Activated T-cell treated with anti-CD3 and anti-CD28 coated beads, Interleukin-2, amount 50 U/mL, for 72 hours (primary cell): ENCODE measurements around the gene DSCAML1. TPM values are rescaled to one million over a fixed set of nuclear protein-coding genes. Genes with fewer than 3 reads are reported as not detected.

Experiments used
- ATAC-seq, 2 donors: fragments of 150-1000 bp; cut with Tn5 transposase; replicated peaks in 1 of 2; 2 replicates each; pipeline ENCODE4 v1.10.0; 2021; ENCODE audit warnings: moderate library complexity in 2 of 2, mild to moderate bottlenecking in 1 of 2
- DNase-seq, 2 donors: peaks; one replicate each; pipeline ENCODE4 v3.0.0; 2021 to 2022; ENCODE audit warnings: mixed read lengths in 1 of 2
- H3K27ac Mint-ChIP-seq: one replicate; pipeline ENCODE4 v1.8.0; 2022; ENCODE audit warnings: mild to moderate bottlenecking, moderate library complexity, mixed read lengths
- H3K27me3 Mint-ChIP-seq: one replicate; pipeline ENCODE4 v1.8.0; 2022; ENCODE audit warnings: low read depth, mixed read lengths
- H3K36me3 Mint-ChIP-seq, 2 donors: one replicate each; pipeline ENCODE4 v1.8.0; 2022; ENCODE audit warnings: mixed read lengths in 2 of 2, mild to moderate bottlenecking in 1 of 2; ENCODE audit not compliant: insufficient read depth in 2 of 2
- H3K4me1 Mint-ChIP-seq: one replicate; pipeline ENCODE4 v1.8.0; 2022; ENCODE audit warnings: low read depth, mixed read lengths
- H3K4me3 Mint-ChIP-seq, 2 donors: one replicate each; pipeline ENCODE4 v1.8.0; 2022; ENCODE audit warnings: mild to moderate bottlenecking in 2 of 2, mixed read lengths in 2 of 2, moderate library complexity in 2 of 2
- H3K9me3 Mint-ChIP-seq, 2 donors: one replicate each; pipeline ENCODE4 v1.8.0; 2022; ENCODE audit warnings: mixed read lengths in 2 of 2
- total RNA-seq, 2 donors: library from RNA; stranded (reverse); gene quantifications; one replicate each; pipeline ENCODE4 v1.2.3, GENCODE V29; 2022

DSCAML1 gene
- total RNA-seq, 2 donors from 2014 or later: 1.5 to 2.5 TPM

DNA sequence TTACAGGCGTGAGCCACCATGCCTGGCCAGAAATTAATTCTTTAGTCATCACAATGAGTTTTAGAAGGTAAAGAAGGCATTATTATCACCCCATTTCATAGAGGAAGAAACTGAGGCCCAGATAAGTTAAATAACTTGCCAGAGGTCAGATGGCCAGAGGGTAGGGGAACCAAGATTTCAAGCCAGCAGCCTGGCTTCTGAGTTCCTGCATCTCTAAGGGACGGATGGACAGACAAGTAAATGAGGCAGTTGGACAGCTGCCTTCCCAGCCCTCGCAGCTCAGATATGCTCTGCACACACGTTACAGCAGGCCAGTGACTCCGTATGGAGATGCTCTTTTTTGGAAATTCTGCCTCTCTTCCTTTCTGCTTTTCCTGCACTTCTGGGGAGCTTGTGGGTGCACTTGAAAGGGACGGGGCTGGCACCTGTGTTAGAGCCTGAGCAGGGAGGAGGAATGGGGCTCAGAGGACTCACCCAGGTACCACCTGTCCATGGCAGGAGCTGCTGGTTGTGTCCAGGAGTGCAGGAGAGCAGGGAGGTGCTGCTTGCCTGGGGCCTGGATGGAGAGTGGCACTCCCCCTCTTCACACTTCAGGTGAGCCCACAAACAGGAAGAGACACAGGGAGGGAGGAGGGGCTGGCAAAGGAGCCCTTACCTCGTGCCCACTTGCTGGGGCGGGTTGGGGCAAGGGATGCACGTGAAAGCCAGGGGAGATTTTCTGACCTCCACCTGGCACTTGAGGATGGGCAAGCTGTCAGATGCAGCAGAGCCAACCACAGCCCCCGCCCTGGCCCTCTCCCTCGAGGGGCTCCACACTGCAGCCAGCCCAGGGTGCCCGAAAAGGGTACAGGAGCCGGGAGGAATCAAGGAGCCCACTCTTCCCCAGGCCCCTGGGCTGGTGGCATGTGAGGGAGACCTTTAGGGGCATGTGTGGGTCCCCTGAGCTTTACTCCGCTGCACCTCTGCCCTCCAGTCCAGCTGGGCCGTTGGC, 30.8 kb upstream of the DSCAML1 start:
- no peaks in the 10 kb centered on the region for H3K9me3 Mint-ChIP-seq
- no peak overlapping the region for H3K27ac Mint-ChIP-seq
- H3K4me1 Mint-ChIP-seq: peaks cover 73% of the 10 kb centered on the region
- ATAC-seq (peak; percentile 0 to 1), DNase-seq (no peak)
- peak overlapping the region; percentile 66 to 72 for H3K4me3 Mint-ChIP-seq
- no peaks in the 10 kb centered on the region for H3K27me3 Mint-ChIP-seq
- H3K36me3 Mint-ChIP-seq: no peaks in the 10 kb centered on the region

DNA sequence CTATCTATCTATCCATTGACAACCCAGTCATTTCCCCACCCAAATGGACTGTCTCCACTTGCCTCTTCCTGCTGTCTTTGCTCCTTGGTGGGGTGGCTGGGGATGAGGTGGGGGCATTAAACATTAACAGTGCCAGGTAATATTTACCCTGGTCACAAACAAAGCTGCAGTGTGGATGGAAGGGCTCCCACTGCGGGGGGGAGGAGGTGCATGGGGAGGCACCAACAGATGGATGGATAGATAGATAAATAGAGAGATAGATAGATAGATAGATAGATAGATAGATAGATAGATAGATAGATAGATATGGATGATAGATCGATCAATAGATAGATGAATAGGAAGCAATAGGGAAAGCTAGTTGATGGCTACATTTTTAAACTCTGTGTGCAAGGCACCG, 29.8 kb upstream of the DSCAML1 start:
- Mint-ChIP-seq H3K36me3 (no peaks in the 10 kb centered on the region), H3K4me1 (peaks cover 83% of the 10 kb centered on the region), H3K27me3 (no peaks in the 10 kb centered on the region), H3K9me3 (no peaks in the 10 kb centered on the region), H3K4me3 (no peak overlapping the region), H3K27ac (no peak overlapping the region)
- DNase-seq: no peak
- no peak for ATAC-seq

DNA sequence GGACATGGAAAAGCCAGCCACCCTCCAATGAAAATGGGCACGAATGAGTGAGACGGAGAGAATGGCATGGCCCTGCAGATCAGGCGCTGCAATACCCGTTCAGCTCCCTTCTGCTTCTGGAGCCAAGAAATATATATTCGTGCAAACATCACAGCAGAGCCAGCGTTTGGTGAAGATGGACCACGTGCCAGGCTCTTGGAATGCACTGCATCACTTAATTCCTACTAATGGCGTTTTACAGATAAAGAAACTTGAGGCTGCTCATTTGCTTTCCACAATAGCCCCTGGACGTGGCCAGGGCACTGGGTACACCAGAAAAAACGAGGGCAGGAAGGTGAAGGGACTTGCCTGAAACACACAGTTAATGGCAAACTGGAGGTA, 29.2 kb upstream of the DSCAML1 start:
- Mint-ChIP-seq H3K4me3 (no peak overlapping the region), H3K27me3 (no peaks in the 10 kb centered on the region), H3K27ac (no peak overlapping the region), H3K36me3 (no peaks in the 10 kb centered on the region), H3K9me3 (no peaks in the 10 kb centered on the region), H3K4me1 (peaks cover 86% of the 10 kb centered on the region)
- DNase-seq (no peak), ATAC-seq (no peak)

DNA sequence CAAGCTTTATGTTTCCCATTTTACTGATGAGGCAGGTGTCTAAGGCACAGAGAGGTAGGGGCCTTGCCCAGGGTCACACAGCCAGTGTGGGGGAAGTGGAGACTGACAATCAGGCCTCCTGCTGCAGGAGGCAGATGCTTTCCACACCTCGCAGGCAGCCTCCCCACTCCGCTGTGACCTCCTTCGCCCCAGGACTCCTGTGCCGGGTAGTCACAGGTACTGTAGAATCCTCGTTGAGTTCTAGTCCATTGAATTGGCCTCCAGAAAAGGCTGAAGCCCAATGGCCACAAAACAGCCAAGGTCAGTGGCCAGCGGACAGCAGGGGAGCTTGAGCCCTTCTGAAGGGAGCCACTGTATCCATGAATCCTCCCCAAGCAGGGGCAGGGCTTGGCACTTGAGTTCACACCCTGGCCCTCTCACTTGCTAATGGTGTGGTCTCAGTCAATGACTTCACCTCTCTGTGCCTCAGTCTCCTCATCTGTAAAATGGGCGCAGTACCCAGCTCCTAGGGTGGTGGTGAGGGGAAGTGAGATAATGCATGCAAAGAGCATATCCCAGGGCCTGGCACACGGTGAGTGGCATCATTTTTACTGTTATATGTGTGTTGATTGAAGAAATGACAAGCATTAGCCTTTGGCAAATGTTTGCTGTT, 28.6 kb upstream of the DSCAML1 start:
- ATAC-seq (no peak), DNase-seq (no peak)
- Mint-ChIP-seq H3K4me1 (peaks cover 81% of the 10 kb centered on the region), H3K36me3 (no peaks in the 10 kb centered on the region), H3K27ac (no peak overlapping the region), H3K9me3 (no peaks in the 10 kb centered on the region), H3K27me3 (no peaks in the 10 kb centered on the region), H3K4me3 (no peak overlapping the region)

DNA sequence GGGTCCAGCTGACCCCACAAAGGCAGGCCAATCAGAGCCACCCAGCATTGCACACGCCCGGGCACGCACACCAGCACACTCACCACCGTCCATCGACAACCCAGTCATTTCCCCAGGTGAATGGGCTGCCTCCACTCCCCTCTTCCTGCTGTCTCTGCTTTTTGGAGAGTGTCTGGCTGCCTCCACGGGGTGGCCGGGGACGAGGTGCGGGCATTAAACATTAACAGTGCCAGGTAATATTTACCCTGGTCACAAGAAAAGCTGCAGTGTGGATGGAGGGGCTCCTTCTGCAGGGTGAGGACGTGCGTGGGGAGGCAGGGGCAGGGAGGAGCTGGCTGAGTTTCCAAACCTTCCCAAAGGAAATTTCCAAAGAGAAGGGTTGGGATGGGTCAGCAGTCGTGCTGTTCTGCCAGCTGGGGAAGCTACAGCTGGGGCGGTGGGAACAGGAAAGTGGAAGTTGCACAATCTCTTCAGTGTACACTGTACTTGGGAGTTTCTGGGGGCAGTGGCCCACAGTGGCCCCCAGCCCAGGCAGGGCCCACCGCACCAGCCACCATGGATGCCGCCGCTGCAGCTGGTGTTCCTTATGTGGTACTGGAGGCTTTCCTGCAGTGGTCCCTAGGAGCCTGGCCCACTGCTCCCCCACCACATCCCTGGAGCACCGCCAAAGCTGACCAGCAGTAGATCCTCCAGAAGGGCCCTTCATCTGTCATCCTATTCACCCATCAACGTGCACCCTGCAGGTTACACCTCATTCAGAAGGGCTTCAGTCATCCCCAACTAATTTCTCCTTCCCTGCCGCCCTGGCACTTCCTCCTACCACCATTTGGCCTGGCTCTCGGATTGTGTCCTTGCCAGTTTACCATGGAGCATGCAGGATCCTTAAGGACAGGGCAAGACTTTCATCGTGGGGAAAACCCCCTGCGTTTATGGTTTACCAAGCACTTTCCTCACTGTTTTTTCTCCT, 27.8 kb upstream of the DSCAML1 start, which contains the start of gene FXYD2:
Gene FXYD2 (minus strand): TSS at position 174 of the 967 bp plus-strand sequence. CDS start 66 bp downstream, at position 108.
- DNase-seq (no peak), ATAC-seq (no peak)
- Mint-ChIP-seq H3K4me3 (peak within 1 kb of the TSS; percentile 40 to 70), H3K36me3 (no peaks in the 10 kb centered on the region), H3K9me3 (no peaks in the 10 kb centered on the region), H3K27ac (peak within 1 kb of the TSS; percentile 13), H3K27me3 (no peaks in the 10 kb centered on the region), H3K4me1 (peaks cover 72% of the 10 kb centered on the region)

DNA sequence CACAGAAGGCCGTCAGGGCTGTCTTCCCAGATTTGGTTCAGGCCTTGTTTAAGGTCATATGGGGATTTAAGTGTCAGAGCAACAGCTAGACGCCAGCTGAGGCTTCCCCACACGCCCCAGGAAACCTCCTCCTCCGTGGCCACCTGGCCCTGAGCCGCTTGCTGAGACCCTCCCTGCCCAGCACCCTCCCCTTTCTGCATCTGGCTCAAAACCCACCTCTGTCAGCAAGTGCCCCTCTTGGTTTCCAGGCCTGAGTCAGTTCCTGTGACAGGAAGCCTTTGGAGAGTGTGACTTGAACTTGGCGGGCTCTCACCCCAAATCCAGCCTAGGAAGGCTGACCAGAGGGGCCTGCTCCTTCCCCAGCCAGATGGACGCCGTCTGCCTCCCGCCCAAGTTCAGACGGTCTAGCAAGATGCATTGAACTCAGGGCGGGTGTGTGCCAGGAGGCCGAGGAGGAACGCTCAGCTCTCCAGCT, 27.0 kb upstream of the DSCAML1 start:
- peak in 1 of 2 donors; percentile 43 for DNase-seq
- Mint-ChIP-seq H3K36me3 (no peaks in the 10 kb centered on the region), H3K27ac (peak overlapping the region; percentile 13), H3K27me3 (no peaks in the 10 kb centered on the region), H3K4me1 (peaks cover 67% of the 10 kb centered on the region), H3K9me3 (no peaks in the 10 kb centered on the region), H3K4me3 (peak overlapping the region; percentile 40 to 70)
- ATAC-seq: peak in 1 of 2 donors; percentile 23

DNA sequence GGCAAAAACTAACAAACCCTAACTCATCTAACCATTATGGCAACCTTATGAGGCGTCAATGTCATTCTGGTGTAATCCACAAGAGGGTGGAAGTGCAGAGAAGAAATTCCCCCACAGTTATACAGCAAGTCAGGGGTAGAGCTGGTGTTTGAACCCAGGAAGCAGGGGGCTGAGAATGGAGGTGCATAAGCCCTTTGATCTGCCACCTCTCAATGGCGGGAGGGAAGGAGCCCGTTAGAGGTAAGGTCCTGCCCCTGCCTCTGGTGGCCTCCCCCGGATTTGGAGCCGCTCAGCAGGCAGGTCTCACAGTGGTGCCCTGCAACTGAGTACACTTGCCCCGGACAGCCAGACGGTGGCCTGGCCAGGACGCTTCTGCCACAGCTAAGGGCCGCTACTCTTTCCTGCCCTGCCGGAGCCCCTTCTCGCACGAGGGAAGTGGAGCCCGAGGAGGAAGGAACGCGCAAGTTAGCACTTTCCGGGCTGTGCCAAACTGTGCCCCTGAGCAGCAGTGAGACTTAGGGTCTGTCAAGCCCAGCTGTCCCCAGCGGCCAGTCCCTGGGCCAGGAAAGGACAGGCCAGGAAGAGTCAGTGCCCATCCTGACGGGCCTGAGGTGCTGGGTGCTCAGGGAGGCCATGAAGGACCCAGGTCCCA, 26.4 kb upstream of the DSCAML1 start:
- ATAC-seq: peak; percentile 54 to 59

DNA sequence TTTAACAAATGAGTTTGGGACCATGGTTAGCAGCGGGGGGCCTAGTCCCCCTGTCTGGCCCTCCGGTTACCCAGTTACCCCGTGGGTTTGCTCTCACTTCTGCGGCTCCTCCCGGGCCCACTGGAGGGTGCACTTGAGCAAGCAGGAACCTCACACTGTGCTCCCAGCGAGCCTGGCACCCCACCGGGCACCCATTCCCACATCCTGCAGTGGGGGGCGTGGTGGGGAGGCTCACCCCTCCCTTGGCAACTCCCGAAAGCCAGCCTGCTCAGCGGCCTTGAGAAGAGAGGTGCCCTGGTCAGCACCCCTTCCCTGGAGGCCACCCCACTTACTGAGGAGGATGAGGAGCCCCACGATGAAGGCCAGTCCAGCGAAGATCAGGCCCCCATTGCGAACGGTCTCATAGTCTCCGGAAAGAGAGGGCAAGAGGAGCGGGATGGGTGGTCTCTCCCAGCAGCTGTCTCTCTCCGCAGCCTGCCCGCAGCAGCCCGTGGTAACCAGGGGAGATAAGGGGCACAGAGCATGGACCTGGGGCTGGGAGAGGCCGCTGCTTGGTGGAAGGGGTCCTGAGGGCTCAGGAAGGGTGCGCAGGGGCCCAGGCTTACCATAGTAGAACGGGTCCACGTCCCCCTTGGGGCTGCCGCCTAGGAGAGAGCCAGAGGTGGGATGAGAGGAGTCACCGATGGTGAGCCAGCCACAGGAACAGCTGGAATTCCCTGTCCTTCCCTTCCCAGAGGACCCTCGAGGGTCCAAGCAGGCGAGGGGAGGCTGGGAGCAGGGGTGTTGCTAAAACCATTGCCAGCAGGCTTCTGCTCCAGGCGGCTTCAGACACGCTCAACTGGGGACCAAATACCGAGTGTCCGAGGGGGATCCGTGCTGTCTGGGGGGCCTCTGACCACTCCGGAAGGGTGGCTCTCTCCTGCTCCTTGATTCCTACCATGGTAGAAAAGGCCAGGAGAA, 25.3 kb upstream of the DSCAML1 start:
- Mint-ChIP-seq H3K27ac (peak overlapping the region; percentile 82), H3K4me1 (peaks cover 67% of the 10 kb centered on the region), H3K27me3 (no peaks in the 10 kb centered on the region), H3K36me3 (no peaks in the 10 kb centered on the region), H3K9me3 (no peaks in the 10 kb centered on the region), H3K4me3 (peak overlapping the region; percentile 62 to 70)
- DNase-seq (peak; percentile 70 to 78), ATAC-seq (peak in 1 of 2 donors; percentile 18)

More for the DNA sequence above, 26.4 kb upstream of the DSCAML1 start:
- peak in 1 of 2 donors; percentile 48 for DNase-seq
- Mint-ChIP-seq H3K36me3 (no peaks in the 10 kb centered on the region), H3K4me1 (peaks cover 67% of the 10 kb centered on the region), H3K27ac (peak overlapping the region; percentile 82), H3K27me3 (no peaks in the 10 kb centered on the region), H3K4me3 (peak overlapping the region; percentile 34 to 70), H3K9me3 (no peaks in the 10 kb centered on the region)

DNA sequence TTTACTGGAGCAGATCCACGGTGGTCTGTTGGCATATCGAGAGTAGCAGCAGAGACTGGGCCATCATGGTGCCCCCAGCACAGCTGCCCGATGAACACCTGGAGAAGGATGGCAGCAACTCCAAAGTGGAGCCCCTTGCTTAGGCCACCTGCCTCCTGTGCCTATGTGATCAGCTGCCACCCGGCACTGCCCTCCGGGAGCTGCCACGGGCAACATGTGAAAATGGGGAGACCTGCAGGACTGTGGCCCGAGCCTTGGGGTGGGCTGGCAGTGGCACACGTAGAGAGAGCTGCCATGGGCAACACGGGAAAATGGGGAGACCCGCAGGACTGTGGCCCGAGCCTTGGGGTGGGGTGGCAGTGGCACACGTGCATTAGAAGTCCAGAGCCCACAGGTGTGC, 24.4 kb upstream of the DSCAML1 start:
- H3K4me3 Mint-ChIP-seq: no peak overlapping the region
- no peaks in the 10 kb centered on the region for H3K36me3 Mint-ChIP-seq
- H3K4me1 Mint-ChIP-seq: peaks cover 73% of the 10 kb centered on the region
- DNase-seq: no peak
- peak overlapping the region; percentile 81 for H3K27ac Mint-ChIP-seq
- ATAC-seq: no peak
- H3K9me3 Mint-ChIP-seq: no peaks in the 10 kb centered on the region
- no peaks in the 10 kb centered on the region for H3K27me3 Mint-ChIP-seq

DNA sequence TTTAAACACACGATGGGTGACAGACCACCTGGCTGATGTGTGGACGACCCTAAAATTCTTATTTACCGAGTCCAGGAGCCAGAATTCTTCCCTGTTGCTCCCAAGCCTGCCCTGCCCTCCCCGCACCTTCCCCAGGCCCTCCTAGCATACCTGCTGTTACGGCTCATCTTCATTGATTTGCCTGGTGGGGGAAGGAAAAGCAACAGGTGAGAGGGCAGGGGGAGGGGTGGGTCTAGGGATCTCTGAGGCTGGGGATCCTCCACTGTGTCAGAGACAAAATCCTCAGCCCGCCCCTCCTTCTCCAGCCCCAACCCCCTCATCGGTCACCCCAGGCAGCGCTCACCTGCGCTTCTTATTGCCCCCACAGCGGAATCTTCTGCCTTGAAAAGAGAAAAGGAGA, 23.5 kb upstream of the DSCAML1 start:
- ATAC-seq (no peak), DNase-seq (no peak)
- no peak overlapping the region for H3K27ac Mint-ChIP-seq
- H3K27me3 Mint-ChIP-seq: no peaks in the 10 kb centered on the region
- H3K4me3 Mint-ChIP-seq: no peak overlapping the region
- H3K4me1 Mint-ChIP-seq: peaks cover 81% of the 10 kb centered on the region
- no peaks in the 10 kb centered on the region for H3K36me3 Mint-ChIP-seq
- H3K9me3 Mint-ChIP-seq: no peaks in the 10 kb centered on the region

DNA sequence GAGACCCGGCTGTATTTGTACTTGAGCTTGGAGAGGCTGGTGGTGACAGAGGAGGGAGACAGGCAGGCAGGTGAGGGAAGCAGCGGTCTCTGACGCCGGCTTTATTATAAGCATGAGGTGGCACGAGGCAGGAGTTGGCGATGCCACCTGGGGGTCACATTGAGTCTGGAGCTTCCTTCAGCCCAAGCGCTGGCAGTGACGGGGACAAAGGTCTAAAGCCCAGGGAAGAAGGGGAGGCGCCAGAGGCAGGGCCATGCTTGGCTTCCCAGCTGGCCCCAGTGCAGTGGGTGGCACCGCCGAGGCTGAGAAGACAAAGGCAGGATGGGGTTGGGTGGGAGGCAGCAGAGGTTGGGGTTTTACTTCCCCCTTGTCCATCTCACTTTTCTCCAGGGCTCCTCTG, 23.1 kb upstream of the DSCAML1 start:
- H3K4me1 Mint-ChIP-seq: peaks cover 81% of the 10 kb centered on the region
- DNase-seq: no peak
- no peak for ATAC-seq
- no peaks in the 10 kb centered on the region for H3K9me3 Mint-ChIP-seq
- H3K27ac Mint-ChIP-seq: no peak overlapping the region
- no peak overlapping the region for H3K4me3 Mint-ChIP-seq
- H3K36me3 Mint-ChIP-seq: no peaks in the 10 kb centered on the region
- H3K27me3 Mint-ChIP-seq: no peaks in the 10 kb centered on the region
